IPS-11a (cell line): ENCODE results near the gene SHROOM4.

Experiments
- H3K4me3 ChIP-seq: one replicate; pipeline ENCODE4 v1.5.1; 2013; ENCODE audit warnings: low read depth, low read length, control low read depth

Gene SHROOM4

GRCh38 chrX:50813843-50814661 lies at the start of gene SHROOM4:
Gene SHROOM4 (minus strand): TSS chrX:50814194. CDS start chrX:50814018, 176 bp downstream.
- H3K4me3 ChIP-seq = peak within 1 kb of the TSS; percentile 48

GRCh38 chrX:50863471-50863870 lies 49.5 kb upstream of the SHROOM4 start:
- H3K4me3 ChIP-seq = no peak overlapping the region

GRCh38 chrX:50860518-50860917 lies 46.5 kb upstream of the SHROOM4 start:
- H3K4me3 ChIP-seq = no peak overlapping the region

GRCh38 chrX:50858548-50858947 lies 44.6 kb upstream of the SHROOM4 start:
- H3K4me3 ChIP-seq = no peak overlapping the region

- H3K4me3 ChIP-seq = no peak overlapping the region
Measured at GRCh38 chrX:50853399-50853798, 39.4 kb upstream of the SHROOM4 start.

- H3K4me3 ChIP-seq = no peak overlapping the region
Measured at GRCh38 chrX:50852524-50852923, 38.5 kb upstream of the SHROOM4 start.

GRCh38 chrX:50842221-50842620 lies 28.2 kb upstream of the SHROOM4 start:
- no peak overlapping the region for H3K4me3 ChIP-seq

- no peak overlapping the region for H3K4me3 ChIP-seq
Measured at GRCh38 chrX:50839730-50840129, 25.7 kb upstream of the SHROOM4 start.

- no peak overlapping the region for H3K4me3 ChIP-seq
Measured at GRCh38 chrX:50838820-50839600, 25.0 kb upstream of the SHROOM4 start.

GRCh38 chrX:50827996-50828395 lies 14.0 kb upstream of the SHROOM4 start:
- H3K4me3 ChIP-seq = no peak overlapping the region

GRCh38 chrX:50825825-50826224 lies 11.8 kb upstream of the SHROOM4 start:
- H3K4me3 ChIP-seq = no peak overlapping the region

- no peak overlapping the region for H3K4me3 ChIP-seq
Measured at GRCh38 chrX:50818986-50819385, 5.0 kb upstream of the SHROOM4 start.

- no peak overlapping the region for H3K4me3 ChIP-seq
Measured at GRCh38 chrX:50815120-50815519, 1.1 kb upstream of the SHROOM4 start.

GRCh38 chrX:50814701-50815100 lies 707 bp upstream of the SHROOM4 start:
- H3K4me3 ChIP-seq = peak overlapping the region; percentile 48

- peak overlapping the region; percentile 48 for H3K4me3 ChIP-seq
Measured at GRCh38 chrX:50812995-50813842, 775 bp downstream of the SHROOM4 start.

- no peak overlapping the region for H3K4me3 ChIP-seq
Measured at GRCh38 chrX:50805276-50805675, 8.7 kb downstream of the SHROOM4 start.

GRCh38 chrX:50801135-50801534 lies 12.9 kb downstream of the SHROOM4 start:
- no peak overlapping the region for H3K4me3 ChIP-seq

- no peak overlapping the region for H3K4me3 ChIP-seq
Measured at GRCh38 chrX:50799531-50799961, 14.4 kb downstream of the SHROOM4 start.

GRCh38 chrX:50798783-50799182 lies 15.2 kb downstream of the SHROOM4 start:
- H3K4me3 ChIP-seq = no peak overlapping the region

- H3K4me3 ChIP-seq = no peak overlapping the region
Measured at GRCh38 chrX:50787099-50787498, 26.9 kb downstream of the SHROOM4 start.

- H3K4me3 ChIP-seq = no peak overlapping the region
Measured at GRCh38 chrX:50780144-50780543, 33.9 kb downstream of the SHROOM4 start.
